NCI-H526 treated with DMSO at 0.1 percent for 48 hours (cell line): Measurements from ENCODE around the gene USP15.

ENCODE experiments used
- DNase-seq: peaks from one replicate; lab custom pipeline; 2025; lab: John Stamatoyannopoulos, UW

USP15 gene

DNA sequence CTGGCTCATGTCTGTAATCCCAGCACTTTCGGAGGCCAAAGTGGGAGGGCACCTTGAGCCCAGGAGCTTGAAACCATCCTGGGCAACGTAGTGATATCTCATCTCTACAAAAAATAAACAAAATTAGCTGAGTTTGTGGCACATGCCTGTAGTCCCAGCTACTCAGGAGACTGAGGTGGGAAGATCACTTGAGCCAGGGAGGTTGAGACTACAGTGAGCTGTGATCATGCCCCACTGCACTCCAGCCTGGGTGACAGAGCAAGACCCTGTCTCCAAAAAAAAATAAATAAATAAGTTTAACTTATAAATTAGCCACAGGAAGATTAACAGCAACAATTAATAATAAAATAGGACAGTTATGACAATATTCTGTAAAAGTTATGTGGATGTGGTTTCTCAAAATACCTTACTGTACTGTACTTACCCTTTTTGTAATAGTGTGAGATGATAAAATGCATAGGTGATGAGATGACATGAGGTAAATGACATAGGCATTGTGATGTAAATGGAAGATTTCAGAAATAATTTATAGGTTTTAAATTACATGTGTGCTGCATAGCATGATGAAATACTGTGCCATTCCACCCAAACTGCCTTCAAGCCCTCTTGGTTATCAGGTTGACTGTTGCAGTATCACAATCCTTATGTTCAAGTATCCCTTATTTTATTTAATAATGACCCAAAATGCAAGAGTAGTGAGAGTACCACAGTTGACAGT, 22.0 kb downstream of the USP15 start:
- DNase-seq = no peak

DNA sequence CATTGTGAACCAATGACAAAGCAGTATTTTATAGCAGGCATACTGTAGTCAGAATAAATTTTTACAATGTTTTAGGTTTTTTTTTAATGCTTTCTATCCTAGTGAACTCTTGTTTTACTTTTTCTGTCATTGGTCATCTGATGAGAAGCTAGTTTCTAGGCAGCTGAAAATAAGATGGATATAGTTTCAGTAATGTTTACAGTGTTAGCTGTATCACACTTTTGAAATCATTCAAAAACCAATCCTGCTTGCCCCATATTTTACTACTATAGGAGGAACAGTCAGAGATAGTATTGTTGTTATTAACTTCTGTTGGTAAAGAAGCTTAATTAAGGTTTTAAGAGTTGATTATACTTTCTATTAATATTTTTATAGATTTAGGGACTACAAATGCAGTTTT, 24.5 kb downstream of the USP15 start:
- no peak for DNase-seq

DNA sequence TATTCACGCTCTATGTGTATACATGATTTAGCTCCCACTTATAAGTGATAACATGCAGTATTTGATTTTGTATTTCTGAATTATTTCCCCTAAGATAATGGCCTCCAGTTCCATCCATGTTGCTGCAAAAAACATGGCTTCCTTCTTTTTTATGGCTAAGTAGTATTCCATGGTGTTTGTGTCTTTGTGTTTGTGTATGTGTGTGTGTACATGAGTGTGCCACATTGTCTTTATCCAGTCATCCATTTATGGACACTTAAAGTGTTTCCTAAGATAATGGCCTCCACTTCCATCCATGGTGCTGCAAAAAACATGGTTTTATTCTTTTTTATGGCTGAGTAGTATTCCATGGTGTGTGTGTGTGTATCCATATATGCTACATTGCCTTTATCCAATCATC, 25.1 kb downstream of the USP15 start:
- DNase-seq = no peak

DNA sequence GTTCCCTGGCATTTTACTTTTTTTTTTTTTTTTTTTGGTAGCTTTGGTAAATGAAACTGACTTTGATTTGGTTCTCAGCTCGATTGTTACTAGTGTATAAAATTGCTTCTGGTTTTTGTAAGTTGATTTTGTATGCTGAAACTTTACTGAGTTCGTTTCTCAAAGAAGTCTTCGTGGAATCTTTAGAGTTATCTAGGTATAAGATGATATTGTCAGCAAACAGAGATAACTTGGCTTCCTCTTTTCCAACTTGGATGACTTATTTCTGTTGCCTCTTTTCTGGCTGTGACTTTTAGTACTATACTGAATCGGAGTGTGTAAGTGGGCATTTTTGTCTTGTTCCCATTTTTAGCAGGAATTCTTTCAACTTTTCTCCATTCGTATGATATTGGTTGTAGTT, 28.1 kb downstream of the USP15 start:
- no peak for DNase-seq

DNA sequence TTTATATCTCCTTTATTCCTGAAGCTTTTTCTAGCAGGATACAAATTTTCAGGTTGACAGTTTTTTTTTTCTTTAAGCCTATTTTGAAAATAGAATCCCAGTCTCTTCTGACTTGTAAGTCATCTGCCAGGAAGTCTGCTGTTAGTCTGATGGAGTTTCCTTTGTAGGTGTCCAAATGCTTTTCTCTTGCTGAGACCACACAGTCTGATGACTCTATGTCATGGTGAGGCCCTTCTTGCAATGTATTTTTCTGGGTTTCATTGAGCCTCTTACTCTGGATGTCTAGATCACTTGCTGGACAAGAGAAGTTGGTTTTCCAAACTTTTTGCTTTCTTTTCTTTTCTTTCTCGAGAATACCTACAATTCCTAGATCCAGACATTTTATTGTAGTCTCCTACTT, 30.6 kb downstream of the USP15 start:
- no peak for DNase-seq

DNA sequence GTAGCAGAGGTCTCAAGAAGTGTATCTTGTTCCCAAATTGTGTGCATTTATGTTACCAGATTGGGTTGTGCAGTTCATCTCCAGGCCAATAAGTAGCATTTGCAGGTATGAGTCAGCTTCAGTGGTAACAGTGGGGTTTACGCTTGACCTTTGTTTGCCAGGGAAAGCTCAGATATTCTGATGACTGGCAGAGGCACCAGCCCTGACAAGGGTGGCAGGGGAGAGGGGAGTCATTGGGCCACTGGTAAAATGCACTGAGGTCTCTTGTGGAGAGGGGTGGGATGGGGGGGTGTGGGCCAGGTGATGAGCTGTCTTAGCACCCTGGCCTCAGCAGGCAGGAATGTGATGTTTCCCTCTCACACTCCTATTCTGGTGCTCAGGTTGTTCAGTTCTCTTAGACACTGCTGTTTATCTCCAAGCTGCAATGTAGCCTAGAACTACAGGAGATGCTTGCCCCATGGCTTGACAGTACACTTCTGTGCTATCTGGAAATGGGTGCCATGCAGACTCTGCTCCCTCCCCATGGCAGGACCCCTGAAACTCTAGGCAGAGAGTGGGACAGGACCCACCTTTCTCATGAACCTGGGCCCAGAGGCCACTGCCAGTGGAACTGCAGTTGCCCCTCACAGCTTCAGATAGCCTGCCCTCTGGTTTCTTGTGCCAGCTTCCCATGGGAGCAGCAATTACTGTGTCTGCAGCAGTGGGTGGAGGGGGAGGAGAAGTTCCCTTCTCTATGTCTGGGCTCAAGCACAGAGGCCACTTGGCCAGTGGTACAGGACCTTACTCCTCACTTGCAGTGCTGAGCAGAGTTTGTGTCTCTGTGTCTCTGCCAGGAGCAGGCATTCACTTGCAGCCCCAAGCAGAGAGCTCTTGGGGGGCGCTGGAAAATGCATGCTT, 31.9 kb downstream of the USP15 start:
- DNase-seq = no peak

DNA sequence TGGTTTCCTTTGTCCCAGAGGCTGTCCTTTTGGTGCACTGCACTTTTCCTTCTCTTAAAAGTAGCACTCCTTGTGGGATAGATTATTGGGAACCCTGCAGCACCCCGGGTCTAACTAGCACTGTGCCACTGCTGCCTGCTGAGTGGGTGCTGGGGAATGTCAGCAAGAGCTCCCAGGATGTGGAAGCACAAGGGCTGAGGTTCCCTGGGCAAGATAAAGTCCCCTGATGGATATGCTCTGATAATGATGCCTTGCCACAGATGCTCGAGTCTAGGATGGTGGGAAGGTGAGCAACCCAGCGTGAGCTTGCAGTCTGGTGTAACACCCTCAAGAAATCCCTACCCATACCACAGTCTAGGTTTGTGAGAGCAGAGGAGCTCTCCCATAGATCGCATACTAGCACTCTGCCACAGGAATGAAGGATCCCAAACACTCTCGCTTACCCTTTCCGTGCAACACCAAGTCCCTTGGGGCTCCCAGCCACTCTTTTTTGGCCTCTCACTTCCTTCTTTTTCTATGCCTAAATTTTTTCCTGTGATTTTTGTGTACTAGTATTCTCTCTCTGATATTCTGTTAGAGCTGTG, 32.6 kb downstream of the USP15 start:
- DNase-seq = no peak

DNA sequence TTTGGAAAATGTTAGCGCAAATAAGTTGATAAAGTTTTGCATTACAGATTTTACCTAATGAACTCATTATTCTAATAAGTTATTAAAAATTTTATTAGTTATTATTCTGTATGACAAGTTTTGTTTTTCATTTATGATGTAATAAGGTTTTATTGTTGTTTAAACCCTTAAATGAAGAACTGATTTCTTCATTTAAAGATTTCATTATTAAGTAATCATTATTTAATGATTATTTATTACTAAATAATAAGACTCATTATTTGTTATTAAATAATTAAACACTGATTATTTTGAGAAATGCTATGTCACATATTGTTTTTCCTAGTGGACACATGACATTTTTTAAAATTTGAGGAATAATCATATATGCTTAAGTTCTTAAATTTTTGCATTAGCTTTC, 34.2 kb downstream of the USP15 start:
- DNase-seq = no peak

DNA sequence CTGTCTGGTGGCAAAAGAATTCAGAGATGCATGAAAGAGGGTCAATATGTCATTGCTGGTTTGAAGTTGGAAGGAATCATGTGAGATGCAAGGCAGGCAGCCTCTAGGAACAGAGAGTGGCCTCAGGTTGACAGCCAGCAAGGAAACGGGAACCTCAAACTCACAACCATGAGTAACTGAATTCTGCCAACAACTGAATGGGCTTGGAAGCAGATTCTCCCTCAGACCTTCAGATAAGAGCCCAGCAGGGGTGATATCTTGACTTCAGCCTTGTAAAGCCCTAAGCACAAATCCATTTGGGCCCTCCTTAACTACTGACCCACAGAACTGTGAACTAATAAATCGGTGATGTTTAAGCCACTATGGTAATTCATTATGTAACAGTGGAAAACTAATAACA, 35.8 kb downstream of the USP15 start:
- DNase-seq = no peak

DNA sequence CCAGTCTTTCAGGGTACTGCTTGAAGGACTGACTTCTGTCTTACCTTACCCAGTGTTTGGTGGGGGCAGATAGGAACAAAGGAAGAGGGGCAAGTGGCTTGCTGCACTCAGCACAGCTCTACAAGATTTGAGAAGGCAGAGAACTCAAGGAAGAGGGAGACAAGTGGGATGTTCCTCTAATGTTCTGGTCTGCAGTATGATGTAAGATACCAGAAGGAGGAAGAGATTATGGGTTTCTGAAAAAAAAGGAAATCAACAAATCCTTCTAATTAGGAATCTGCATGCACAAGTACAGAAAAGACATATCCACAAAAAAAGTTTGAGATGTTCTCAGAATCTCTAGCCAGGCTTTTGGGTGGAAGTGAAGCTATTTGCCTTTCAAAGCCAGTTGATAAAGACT, 37.1 kb downstream of the USP15 start:
- no peak for DNase-seq

DNA sequence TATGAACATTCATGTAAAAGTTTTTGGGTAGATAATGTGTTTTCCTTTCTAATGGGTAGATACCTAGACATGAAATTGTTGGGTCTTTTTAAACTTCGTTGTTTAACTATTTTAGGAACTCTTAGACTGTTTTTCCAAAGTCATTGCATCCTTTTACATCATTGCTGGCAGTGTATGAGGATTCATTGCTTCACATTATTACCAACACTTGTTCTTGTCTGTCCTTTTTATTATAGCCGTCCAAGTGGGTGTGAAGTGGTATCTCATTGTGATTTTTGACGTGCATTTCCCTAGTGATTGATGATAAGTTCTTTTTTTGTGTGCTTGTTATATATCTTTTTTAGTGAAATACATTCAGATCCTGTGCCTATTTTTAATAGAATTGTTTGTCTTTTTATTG, 39.4 kb downstream of the USP15 start:
- DNase-seq = no peak

DNA sequence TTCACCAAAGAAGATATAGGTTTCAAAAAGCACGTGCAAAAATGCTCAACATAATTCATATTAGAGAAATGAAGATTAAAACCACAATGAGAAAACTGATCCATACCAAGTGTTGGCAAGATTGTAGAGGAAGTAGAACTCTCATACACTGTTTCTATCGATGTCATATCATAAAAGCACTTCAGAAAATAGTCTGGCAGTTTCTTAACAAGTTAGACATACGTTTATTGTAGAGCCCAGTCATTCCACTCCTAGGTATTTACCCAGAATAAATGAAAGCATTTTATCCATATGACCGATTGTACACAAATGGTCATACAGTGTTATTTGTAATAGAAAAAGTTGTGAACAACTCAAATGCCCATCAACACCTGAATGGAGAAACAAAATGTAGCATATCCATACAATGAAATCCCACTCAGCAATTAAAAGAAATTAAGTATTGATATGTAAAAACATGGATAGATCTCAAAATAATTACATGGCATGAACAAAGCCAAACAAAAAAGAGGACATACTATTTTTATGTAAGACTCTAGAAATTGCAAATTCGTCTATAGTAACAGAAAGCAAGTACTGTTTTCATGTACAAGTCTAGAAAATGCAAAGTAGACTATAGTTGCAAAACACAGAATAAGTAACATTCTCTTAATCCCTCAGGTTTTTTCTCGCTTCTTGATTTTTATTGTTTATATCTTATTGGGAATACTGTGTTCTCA, 41.0 kb downstream of the USP15 start:
- DNase-seq = no peak

DNA sequence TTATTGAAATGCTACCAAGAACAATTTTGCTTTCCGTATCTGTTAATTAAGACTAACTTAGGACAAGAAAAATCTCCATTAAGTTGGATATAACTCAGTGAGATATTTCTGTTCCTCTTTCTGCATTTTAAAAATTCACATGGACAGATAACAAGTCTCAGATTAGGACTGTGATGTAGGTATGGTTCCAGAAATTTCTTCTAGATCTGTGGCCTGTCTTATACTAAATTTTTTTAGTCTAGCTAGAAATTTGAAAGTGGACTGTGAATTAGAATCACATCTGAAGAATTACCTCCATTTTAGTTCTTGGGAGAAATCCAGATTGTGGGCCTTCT, 41.6 kb downstream of the USP15 start:
- no peak for DNase-seq

DNA sequence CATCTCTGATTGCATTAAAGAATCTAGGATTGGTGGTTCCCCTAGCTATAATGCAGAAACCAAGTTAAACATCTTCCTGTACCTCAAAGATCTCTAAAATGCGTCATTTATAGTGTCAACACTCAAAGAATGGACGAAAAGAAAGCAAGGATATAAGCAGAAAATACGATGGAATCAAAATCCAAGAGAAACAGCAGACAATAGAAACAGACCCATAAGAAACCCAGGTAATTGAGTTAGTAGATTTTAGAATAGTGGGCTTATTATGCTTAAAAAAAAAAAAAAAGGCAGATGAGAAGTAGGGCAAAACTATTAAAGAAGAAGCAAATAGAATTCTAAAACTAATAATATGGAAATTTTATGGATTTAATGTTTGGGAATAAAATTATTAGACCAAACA, 44.4 kb downstream of the USP15 start:
- DNase-seq = no peak

DNA sequence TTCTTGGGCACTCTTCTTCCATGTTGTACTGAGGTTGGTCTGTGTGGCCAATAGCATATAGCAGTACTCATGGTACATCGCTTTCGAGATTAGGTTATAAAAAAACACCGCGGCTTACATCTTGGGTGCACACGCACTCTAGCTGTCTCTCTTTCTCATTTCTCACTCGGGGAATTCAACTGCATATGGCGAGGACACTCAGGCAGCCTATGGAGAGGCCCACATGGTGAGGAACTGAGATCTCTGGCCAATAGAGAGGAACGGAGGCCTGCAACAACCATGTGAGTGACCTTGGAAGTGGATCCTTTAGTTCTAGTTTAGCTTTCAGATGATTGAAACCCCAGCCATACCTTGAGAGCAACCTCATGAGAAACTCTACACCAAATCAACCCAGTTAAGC, 45.6 kb downstream of the USP15 start:
- DNase-seq = no peak

DNA sequence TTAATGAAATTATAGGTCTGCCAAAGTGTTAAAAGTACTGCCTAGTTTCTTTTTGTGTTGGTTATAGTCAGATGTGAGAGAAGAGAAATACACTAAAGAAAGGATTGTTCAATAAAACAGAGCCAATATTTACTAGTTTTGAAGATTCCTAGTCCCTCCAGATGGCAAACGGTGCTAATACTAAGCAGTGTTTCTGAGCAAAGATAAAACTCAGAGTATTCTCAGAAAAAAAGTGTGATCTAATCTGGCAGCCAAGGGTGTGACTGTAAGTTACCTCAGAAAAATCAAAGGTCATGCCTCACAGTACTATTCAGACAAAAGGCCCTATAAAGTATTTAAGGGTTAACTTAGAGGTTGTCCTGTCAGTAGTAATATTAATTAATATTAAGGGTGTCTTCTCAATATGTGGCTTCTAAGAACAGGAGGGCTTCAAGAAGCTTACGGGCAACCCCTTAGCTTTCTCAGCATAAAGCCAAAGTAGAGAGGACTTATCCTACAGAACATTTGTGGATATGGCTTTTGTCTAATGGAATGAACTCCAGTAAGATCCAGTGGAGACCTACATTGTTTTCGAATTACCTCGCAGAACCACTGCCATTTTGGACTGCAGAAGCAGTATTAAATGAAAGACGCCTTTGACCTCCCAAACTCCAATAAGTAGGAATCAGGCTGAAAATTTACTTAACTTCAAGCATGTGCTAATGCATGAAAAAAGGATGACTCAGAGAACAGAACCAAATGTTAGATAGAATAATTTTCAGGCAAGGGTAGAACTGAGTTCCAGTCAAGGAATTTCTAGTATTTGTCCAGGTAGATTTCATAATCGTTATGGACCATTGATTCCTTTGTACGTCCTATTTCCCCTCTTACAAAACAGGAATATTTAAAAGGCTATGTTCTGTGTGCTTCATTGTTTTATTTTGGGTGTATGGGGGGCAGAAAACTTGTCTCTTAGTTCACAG, 46.6 kb downstream of the USP15 start:
- DNase-seq = no peak

DNA sequence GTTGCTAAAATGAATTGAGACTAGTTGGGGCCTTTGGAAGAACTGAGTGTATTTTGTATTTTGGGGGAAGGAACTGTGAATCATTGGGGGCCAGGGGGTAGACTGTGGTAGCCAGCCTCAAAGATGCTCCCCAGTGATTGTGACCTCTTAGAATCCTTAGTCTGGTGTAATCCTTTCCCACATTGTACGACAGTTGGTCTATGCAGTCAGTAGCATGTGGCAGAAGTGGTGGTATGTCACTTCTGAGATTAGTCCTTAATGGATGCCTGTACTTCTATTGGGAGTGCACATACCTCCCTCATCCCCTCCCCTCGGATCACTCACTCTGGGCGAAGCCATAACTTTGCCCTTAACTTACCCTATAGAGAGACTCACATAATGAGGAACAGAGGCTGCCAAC, 48.0 kb downstream of the USP15 start:
- no peak for DNase-seq

DNA sequence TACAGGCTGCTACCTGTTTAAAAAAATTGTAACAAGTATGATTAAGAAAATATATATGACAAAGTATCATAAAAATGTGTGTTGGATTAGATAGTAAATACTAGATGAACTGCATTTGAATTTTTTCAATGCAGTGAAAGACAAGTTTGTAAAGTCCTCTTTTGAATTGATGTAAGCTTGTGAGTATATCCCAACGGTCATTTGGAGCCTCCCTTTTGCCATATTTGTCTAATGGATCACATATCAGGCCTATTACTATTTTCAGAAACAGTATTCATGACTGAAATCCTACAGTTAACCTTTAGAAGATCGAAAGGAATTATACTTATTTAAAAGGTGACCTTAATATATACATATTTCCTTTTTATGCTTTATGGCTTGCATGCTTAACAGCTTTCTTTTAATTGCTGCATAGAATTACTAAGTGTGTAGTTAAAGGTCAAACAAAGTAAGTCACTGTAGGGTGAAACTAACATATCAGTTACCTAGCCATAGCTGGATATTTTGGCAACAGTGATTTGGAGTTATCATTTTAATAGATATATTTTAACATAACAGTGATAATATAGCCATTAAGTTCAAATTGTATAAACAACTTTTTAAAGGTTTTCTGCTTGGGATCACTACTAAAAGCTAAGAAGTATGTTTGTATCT, 53.6 kb downstream of the USP15 start:
- no peak for DNase-seq

DNA sequence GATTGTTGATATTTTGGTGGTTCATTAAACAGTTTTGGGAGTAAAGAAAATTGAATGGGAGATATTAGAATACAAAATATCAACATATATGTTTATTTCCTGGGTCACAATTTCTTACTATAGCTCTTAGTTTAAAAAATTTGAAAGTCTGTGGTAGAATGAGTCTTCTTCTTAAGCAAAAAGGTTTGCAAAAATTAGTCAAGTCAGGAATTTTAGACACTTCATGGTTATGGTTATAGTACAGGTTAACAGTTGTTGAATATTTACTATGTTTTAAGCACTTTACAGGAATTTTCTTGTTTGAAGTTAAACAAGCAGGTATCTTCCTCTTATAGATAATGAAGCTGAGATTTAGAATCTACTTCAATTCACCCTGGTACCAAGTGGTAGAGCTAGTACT, 56.8 kb downstream of the USP15 start:
- no peak for DNase-seq

DNA sequence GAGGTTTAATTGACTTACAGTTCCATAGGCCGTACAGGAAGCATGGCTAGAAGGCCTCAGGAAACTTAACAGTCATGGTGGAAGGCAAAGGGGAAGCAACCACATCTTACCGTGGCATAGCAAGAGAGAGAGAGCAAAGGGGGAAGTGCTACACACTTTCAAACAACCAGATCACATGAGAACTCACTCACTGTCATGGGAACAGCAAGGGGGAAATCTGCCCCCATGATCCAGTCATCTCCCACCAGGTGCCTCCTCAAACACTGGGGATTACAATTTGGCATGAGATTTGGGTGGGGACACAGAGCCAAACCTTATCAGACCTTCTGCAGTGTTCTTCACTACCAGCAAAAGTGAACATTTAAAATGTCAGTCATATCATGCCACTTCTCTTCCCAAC, 58.9 kb downstream of the USP15 start:
- no peak for DNase-seq

DNA sequence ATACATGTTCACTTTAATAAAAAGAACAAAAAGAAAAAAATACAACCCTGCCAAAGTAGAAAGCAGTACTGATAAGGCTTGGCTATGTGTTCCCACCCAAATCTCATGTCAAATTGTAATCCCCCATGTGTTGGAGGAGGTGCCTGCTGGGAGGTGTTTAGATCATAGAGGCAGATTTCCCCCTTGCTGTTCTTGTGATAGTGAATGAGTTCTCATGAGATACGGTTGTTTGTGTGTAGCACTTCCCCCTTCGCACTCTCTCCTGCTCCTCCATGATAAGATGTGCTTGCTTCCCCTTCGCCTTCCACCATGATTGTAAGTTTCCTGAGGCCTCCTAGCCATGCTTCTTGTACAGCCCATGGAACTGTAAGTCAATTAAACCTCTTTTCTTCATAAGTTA, 59.9 kb downstream of the USP15 start:
- DNase-seq = no peak
